Neural cell (in vitro differentiated cells): ENCODE results near the gene TEX38. TPM values are rescaled to one million over a fixed set of nuclear protein-coding genes. Genes with fewer than 3 reads are reported as not detected.

ENCODE experiments used
- H2AFZ ChIP-seq: fragments of 200-600, 300-800 bp; sonication (generic), shearing (Covaris generic); 2 replicates; pipeline ENCODE4 v1.6.0; 2014; ENCODE audit warnings: low read depth, mild to moderate bottlenecking, antibody characterized with exemption, low read length, moderate library complexity
- H3F3A ChIP-seq: fragments of 200-600 bp; shearing (Covaris generic); 2 replicates; pipeline ENCODE4 v1.6.1; 2016; ENCODE audit warnings: mild to moderate bottlenecking, moderate library complexity, mixed read lengths, antibody characterized with exemption, low read length; ENCODE audit not compliant: insufficient read depth, poor library complexity, severe bottlenecking
- H3K27ac ChIP-seq: fragments of 200-600, 300-800 bp; sonication (generic), shearing (Covaris generic); 2 replicates; pipeline ENCODE4 v1.5.1; 2014; ENCODE audit warnings: mild to moderate bottlenecking, low read length, moderate library complexity
- H3K27me3 ChIP-seq: fragments of 300-800, 200-600 bp; sonication (generic), shearing (Covaris generic); 2 replicates; pipeline ENCODE4 v1.6.0; 2014; ENCODE audit warnings: mild to moderate bottlenecking, low read depth, low read length, moderate library complexity; ENCODE audit not compliant: insufficient read depth
- H3K36me3 ChIP-seq: fragments of 300-800, 200-600 bp; sonication (generic), shearing (Covaris generic); 2 replicates; pipeline ENCODE4 v1.5.1; 2014; ENCODE audit warnings: mild to moderate bottlenecking, antibody characterized with exemption, low read length, moderate library complexity; ENCODE audit not compliant: insufficient read depth
- H3K4me2 ChIP-seq: fragments of 300-800, 200-600 bp; sonication (generic), shearing (Covaris generic); 2 replicates; pipeline ENCODE4 v1.6.0; 2014; ENCODE audit warnings: mild to moderate bottlenecking, low read length
- H3K4me3 ChIP-seq: fragments of 300-800, 200-600 bp; sonication (generic), shearing (Covaris generic); 2 replicates; pipeline ENCODE4 v1.5.1; 2014; ENCODE audit warnings: mild to moderate bottlenecking, low read length, moderate library complexity
- H3K79me2 ChIP-seq: fragments of 200-600 bp; shearing (Covaris generic); replicated peaks from 2 replicates; pipeline ENCODE4 v1.6.0; 2014; ENCODE audit warnings: mild to moderate bottlenecking, low read length, moderate library complexity; ENCODE audit not compliant: insufficient read depth
- H3K9ac ChIP-seq: fragments of 300-800, 200-600 bp; sonication (generic), shearing (Covaris generic); 2 replicates; pipeline ENCODE4 v1.6.1; 2016; ENCODE audit warnings: mild to moderate bottlenecking, low read length, mixed read lengths
- H3K9me2 ChIP-seq: fragments of 200-600 bp; shearing (Covaris generic); 2 replicates; pipeline ENCODE4 v1.6.1; 2016; ENCODE audit warnings: mild to moderate bottlenecking, low read length, mixed read lengths; ENCODE audit not compliant: insufficient read depth
- H3K9me3 ChIP-seq: fragments of 200-600, 300-800 bp; sonication (generic), shearing (Covaris generic); 2 replicates; pipeline ENCODE4 v1.6.1; 2016; ENCODE audit warnings: mild to moderate bottlenecking, mixed run types, low read length, moderate library complexity, mixed read lengths
- H4K20me1 ChIP-seq: fragments of 200-600 bp; shearing (Covaris generic); 2 replicates; pipeline ENCODE4 v1.6.1; 2016; ENCODE audit warnings: mild to moderate bottlenecking, mixed run types; ENCODE audit not compliant: insufficient read depth
- CTCF ChIP-seq: fragments of 450-650 bp; IDR thresholded peaks from 2 replicates; pipeline ENCODE4 v1.5.1; 2014; ENCODE audit warnings: antibody characterized with exemption, mild to moderate bottlenecking, moderate library complexity; ENCODE audit not compliant: poor library complexity, severe bottlenecking
- EP300 ChIP-seq: fragments of 450-650 bp; conservative IDR thresholded peaks from 2 replicates; pipeline ENCODE4 v1.6.1; 2014; ENCODE audit warnings: antibody characterized with exemption, mild to moderate bottlenecking, moderate library complexity; ENCODE audit not compliant: poor library complexity, severe bottlenecking
- EZH2 ChIP-seq: fragments of 200-600, 300-800 bp; shearing (Covaris generic), sonication (generic); IDR thresholded peaks from 2 replicates; pipeline ENCODE4 v1.6.1; 2014; ENCODE audit warnings: antibody characterized with exemption, low read length, borderline replicate concordance, mild to moderate bottlenecking; ENCODE audit not compliant: insufficient read depth, poor library complexity, severe bottlenecking
- MXI1 ChIP-seq: fragments of 450-650 bp; conservative IDR thresholded peaks from 2 replicates; pipeline ENCODE4 v1.6.1; 2014; ENCODE audit warnings: antibody characterized with exemption, mild to moderate bottlenecking; ENCODE audit not compliant: poor library complexity, severe bottlenecking
- POLR2AphosphoS5 ChIP-seq: IDR thresholded peaks from 2 replicates; pipeline ENCODE4 v1.6.1; 2012
- RAD21 ChIP-seq: fragments of 450-650 bp; conservative IDR thresholded peaks from 2 replicates; pipeline ENCODE4 v1.6.1; 2014; ENCODE audit warnings: antibody characterized with exemption, mild to moderate bottlenecking, moderate library complexity
- REST ChIP-seq: IDR thresholded peaks from 2 replicates; pipeline ENCODE4 v1.6.1; 2012; ENCODE audit warnings: borderline replicate concordance
- SMC3 ChIP-seq: fragments of 450-650 bp; conservative IDR thresholded peaks from 2 replicates; pipeline ENCODE4 v1.6.1; 2014; ENCODE audit warnings: antibody characterized with exemption, mild to moderate bottlenecking, moderate library complexity; ENCODE audit not compliant: poor library complexity
- TAF1 ChIP-seq: IDR thresholded peaks from 2 replicates; pipeline ENCODE4 v1.6.1; 2012; ENCODE audit warnings: low read depth
- polyA minus RNA-seq: library from RNA; depleted of rRNA, polyadenylated mRNA; stranded (reverse); fragments of >200 nt; gene quantifications from 2 replicates; pipeline ENCODE4 v1.2.3, GENCODE V29; 2014
- polyA plus RNA-seq: library from polyadenylated mRNA; depleted of rRNA; stranded (reverse); fragments of >200 nt; gene quantifications from 2 replicates; pipeline ENCODE4 v1.2.3, GENCODE V29; 2014

The TEX38 gene
- polyA plus RNA-seq (not detected in 2 replicates), polyA minus RNA-seq (not detected in 2 replicates)

GRCh38 chr1:46671554-46671953 is at the start of gene TEX38:
TSS of gene TEX38 (plus strand) at chr1:46671854. CDS start at chr1:46671935, 81 bp downstream.
- no peaks in the 10 kb centered on the region for H3K9me3 ChIP-seq
- no peak within 1 kb of the TSS for H3K4me2 ChIP-seq
- H3K79me2 ChIP-seq, result no peaks in the 10 kb centered on the region
- H3K4me3 ChIP-seq, result no peak within 1 kb of the TSS
- no peaks in the 10 kb centered on the region for H3K36me3 ChIP-seq
- H3K27ac ChIP-seq, result no peak within 1 kb of the TSS
- H3K27me3 ChIP-seq, result no peaks in the 10 kb centered on the region
- no peaks in the 10 kb centered on the region for H4K20me1 ChIP-seq
- no peaks in the 10 kb centered on the region for H3K9me2 ChIP-seq
- H3K9ac ChIP-seq, result no peak within 1 kb of the TSS
- H2AFZ ChIP-seq, result no peak within 1 kb of the TSS
- no peaks in the 10 kb centered on the region for H3F3A ChIP-seq
- no peak for TF ChIP-seq TAF1
- no peak for TF ChIP-seq RAD21
- TF ChIP-seq MXI1, result no peak
- no peak for TF ChIP-seq POLR2AphosphoS5
- no peak for TF ChIP-seq REST
- no peak for TF ChIP-seq SMC3
- no peak for TF ChIP-seq EP300
- no peak for TF ChIP-seq CTCF
- TF ChIP-seq EZH2, result no peak

GRCh38 chr1:46621930-46622329 is 49.7 kb upstream of the TEX38 start:
- Histone ChIP-seq H3K9me3 (no peaks in the 10 kb centered on the region), H3K27ac (no peak overlapping the region), H3K79me2 (no peaks in the 10 kb centered on the region), H3K4me2 (no peak overlapping the region), H2AFZ (no peak overlapping the region), H3K9ac (no peak overlapping the region), H3K27me3 (peaks cover 11% of the 10 kb centered on the region), H3F3A (no peaks in the 10 kb centered on the region), H3K4me3 (no peak overlapping the region), H3K9me2 (no peaks in the 10 kb centered on the region), H3K36me3 (no peaks in the 10 kb centered on the region), H4K20me1 (no peaks in the 10 kb centered on the region)
- TF ChIP-seq POLR2AphosphoS5, result no peak
- no peak for TF ChIP-seq TAF1

GRCh38 chr1:46622344-46622743 is 49.3 kb upstream of the TEX38 start:
- TF ChIP-seq CTCF (no peak), EZH2 (no peak), SMC3 (no peak), MXI1 (no peak), POLR2AphosphoS5 (no peak), EP300 (no peak), REST (no peak), RAD21 (no peak), TAF1 (no peak)
- H3K27me3 ChIP-seq, result peaks cover 7% of the 10 kb centered on the region
- no peaks in the 10 kb centered on the region for H3K9me3 ChIP-seq
- H4K20me1 ChIP-seq, result no peaks in the 10 kb centered on the region
- H2AFZ ChIP-seq, result no peak overlapping the region
- H3K27ac ChIP-seq, result no peak overlapping the region
- H3K79me2 ChIP-seq, result no peaks in the 10 kb centered on the region
- no peaks in the 10 kb centered on the region for H3F3A ChIP-seq
- H3K4me3 ChIP-seq, result no peak overlapping the region
- no peaks in the 10 kb centered on the region for H3K9me2 ChIP-seq
- no peak overlapping the region for H3K4me2 ChIP-seq
- H3K9ac ChIP-seq, result no peak overlapping the region
- H3K36me3 ChIP-seq, result no peaks in the 10 kb centered on the region
